GM21367 (cell line): Measurements from ENCODE around the gene FOXI1.

Experiments
- ATAC-seq: cut with Tn5 transposase; IDR thresholded peaks from one replicate; pipeline ENCODE4 v1.9.1; 2021; ENCODE audit not compliant: unreplicated experiment

Gene FOXI1

DNA sequence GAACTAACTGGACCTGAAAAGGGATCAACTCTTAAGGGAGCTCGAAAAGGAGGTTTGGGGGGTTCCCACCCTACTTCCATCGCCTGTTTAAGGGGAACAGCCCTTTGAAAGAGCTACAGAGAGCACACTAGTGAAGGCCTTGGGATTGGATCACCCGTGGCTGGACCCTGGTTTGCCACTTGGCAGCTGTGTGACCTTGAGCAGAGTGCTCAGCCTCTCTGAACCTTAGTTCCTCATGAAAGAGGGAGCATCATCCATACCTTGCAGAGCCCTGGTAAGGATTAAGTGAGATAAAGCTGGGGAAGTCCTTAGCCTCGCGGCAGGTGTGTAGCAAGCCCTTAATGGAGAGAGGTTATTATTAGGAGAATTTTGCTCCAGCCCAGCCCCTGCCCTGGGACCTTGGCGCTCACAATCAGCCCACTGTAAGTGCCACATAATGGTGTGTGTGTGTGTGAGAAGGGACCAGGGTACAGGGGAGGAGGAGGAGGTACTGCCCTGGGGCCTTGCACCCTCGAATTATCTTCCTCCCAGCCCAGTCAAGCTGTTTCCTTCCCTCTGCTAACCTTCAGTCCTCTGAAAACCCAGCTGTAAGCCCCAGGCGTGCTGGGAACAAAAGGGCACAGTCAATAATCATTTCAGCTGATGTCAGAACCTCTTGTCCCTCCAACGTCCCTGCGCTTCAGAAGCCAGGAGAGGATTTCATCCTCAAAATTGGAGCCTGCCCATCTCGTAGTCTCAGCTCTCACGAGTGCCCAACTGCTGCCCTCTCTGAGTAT, 42.9 kb downstream of the FOXI1 start:
- ATAC-seq, result no peak

DNA sequence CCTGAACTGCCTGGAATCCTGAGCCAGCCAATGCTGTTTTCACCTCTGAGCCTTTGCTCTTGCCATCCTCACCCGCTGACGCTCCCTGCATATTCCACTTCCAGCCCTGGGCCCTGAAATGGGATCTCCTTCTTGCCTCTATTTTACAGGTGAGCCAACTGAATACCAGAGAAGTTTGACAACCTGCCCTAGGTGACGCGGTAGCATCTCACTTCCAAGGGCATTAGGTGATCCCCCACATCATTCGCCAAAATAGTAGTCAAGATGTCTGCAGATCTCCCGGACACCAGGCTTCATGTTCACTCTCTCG, 43.5 kb downstream of the FOXI1 start:
- no peak for ATAC-seq

DNA sequence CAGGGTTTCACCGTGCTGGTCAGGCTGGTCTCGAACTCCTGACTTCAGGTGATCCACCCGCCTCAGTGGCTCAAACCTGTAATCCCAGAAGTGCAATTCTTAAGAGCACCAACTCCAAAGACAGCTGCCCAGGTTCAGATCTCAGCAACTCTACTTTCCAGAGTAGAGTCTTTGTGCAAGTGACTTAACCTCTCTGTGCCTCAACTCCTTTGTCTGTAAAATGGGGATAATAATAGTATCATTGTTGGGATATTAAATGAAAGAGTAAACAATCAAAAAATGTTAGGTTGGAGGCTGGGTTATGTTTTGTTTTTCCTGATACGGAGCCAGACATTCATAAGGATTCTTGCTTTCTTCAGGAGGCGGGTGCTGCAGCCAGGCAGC, 45.0 kb downstream of the FOXI1 start:
- no peak for ATAC-seq

DNA sequence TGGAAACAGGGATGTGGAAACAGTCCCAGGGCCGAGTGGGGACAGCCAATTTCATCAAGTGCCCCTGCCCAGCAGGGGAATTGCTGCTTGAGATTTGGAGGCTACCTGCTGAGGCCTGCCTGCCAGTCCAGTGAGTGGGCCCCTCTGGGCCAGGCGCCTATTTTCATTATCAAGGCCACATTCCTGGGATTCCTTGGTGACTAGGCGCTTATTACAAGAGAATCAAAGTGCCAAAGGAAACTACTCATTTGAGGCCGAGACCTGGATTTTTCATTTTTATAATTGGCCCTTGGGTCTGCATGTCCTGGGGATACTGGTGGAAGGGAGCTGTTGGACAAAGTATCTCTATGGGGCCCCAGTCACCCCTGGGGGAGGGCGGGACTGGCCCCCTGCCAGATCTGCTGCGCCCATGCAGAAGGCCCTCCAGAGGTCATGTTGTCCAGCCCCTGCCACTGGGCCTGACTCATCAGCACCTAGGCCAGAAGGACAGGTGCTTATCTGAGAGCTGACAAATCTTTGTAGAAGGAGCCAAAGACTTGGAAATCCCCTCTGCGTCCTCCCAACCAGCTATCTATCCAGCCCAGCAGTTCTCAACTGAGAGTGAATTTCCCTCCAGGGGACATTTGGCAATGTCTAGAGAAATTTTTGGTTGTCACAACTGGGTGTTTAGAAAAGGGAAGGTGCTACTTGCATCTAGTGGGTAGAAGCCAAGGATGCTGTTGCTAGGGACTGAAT, 45.6 kb downstream of the FOXI1 start:
- ATAC-seq, result no peak

DNA sequence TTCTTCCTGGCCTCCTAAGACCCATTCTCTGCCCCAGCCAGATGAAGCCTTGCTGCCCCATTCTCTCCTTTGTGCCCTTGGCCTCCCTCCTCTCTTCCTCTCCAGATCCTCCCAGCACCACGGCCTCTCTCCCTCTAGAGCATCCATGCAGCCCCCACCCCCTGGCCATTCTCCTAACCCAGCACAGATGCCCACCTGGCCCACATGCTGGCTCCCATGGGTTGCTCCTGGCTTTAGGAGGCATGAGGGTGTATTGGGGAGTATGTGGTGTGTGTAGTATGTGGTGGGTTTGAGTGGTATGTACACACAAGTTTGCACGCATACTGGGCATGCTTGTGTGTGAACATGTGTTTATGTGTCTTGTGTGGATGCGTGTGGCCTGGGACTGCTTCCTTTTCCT, 47.1 kb downstream of the FOXI1 start:
- no peak for ATAC-seq

DNA sequence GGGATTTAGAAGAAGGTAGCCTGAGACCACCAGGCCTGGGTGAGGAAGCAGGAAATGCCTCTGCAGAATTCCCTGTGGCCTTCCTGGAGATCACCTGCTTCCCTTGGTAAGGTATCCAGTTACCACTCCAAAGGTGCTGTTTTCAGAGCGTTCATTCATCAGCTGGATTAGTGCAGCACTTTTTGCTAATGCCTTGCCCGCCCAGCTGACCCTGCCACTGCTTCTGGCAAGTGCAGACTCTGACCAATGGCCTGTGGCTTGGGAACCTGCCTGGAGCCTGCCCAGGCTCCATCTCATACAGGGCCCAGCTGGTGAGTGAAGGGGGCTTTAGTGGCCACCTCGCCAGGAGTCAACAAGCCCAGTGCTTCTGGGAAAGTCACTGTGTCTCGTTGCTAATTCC, 48.6 kb downstream of the FOXI1 start:
- no peak for ATAC-seq

DNA sequence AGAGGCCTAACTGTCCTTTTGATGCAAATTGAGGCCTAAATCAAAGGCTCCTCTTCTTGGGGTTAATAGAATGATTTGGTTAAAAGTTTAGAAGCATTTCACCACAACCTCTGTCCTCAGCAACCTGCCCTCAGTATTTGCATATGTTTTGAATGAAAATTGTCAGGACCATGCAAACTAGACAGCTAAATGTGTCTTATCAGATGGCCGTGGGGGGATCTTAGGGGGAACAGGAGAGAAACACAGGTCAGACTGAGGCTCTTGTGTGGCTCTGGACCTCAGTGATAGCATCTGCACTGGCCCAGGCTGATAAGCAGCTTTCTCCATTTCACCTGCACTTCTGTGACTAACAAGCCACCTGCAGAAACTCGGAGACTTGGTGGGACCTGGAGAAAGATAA, 49.0 kb downstream of the FOXI1 start:
- peak; percentile 45 for ATAC-seq

DNA sequence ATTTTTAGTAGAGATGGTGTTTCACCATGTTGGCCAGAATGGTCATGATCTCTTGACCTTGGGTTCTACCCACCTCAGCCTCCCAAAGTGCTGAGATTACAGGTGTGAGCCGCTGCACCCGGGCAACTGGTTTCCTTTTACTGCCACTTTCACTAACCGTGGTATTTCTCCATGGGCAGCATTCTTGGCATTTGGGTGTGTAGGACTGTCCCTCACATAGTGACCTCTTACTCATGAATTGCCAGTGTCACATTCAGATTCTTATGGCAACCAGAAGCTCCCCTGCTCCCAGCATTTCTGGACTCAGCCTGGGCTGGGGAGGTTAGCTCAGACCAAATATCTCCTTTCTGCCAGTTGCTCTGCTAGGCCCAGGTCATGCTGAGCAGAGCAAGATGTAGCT, 50.1 kb downstream of the FOXI1 start:
- ATAC-seq, result no peak

DNA sequence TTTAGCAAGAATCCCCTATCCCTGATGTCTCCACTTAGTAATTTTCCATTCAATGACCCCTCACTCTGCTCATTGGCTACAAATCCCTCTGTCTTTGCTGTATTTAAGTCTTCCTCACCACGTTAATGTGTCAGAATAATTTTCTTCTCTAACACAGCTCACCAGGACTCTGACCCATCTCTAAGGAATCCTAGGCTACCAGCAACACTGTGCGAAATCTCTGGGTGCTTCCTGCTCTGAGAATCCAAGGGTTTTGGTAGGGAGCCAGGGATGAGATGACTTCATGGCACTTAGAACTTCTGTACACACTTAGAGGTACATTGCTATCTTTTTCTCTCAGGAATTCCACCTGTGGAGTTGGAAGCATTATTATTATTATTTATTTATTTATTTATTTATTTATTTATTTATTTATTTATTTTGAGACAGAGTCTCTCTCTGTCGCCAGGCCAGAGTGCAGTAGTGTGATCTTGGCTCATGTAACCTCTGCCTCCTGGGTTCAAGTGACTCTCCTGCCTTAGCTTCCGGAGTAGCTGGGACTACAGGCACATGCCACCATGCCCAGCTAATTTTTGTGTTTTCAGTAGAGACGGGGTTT, 53.5 kb downstream of the FOXI1 start:
- ATAC-seq, result no peak
